GM23338 (cell line): ENCODE results near the gene REXO5.
"Not testable (repeated sequence)": the region's sequence is repeated elsewhere in the genome, so short reads cannot be mapped to it uniquely, and the experiment has no call there.

Source experiments
- CREB1 ChIP-seq: fragments of 250-450 bp; sonication (Bioruptor Pico); IDR thresholded peaks from 2 replicates; pipeline ENCODE4 v1.5.0; 2020; ENCODE audit warnings: low read depth, mild to moderate bottlenecking, moderate library complexity
- ETS1 ChIP-seq: IDR thresholded peaks from 2 replicates; pipeline ENCODE4 v1.6.1; 2016; ENCODE audit warnings: antibody characterized with exemption
- EZH2 ChIP-seq: fragments of 200-600 bp; sonication (generic); IDR thresholded peaks from one replicate; pipeline ENCODE4 v1.8.0; 2017; ENCODE audit warnings: antibody characterized with exemption, mild to moderate bottlenecking, low read depth; ENCODE audit not compliant: unreplicated experiment
- EZH2phosphoT487 ChIP-seq: fragments of 200-600 bp; sonication (generic); IDR thresholded peaks from one replicate; pipeline ENCODE4 v1.8.1; 2018; ENCODE audit warnings: antibody characterized with exemption; ENCODE audit not compliant: unreplicated experiment
- JUNB ChIP-seq: IDR thresholded peaks from one replicate; pipeline ENCODE4 v1.6.1; 2016; ENCODE audit warnings: antibody characterized with exemption; ENCODE audit not compliant: unreplicated experiment
- NANOG ChIP-seq: IDR thresholded peaks from 2 replicates; pipeline ENCODE4 v1.6.1; 2016; ENCODE audit warnings: antibody characterized with exemption, borderline replicate concordance
- POLR2AphosphoS5 ChIP-seq: IDR thresholded peaks from 2 replicates; pipeline ENCODE4 v1.6.1; 2016; ENCODE audit warnings: antibody characterized with exemption, low read depth
- ZNF114 ChIP-seq: fragments of 250-450 bp; sonication (Bioruptor Pico); IDR thresholded peaks from 2 replicates; pipeline ENCODE4 v1.5.0; 2020; ENCODE audit warnings: mild to moderate bottlenecking, moderate library complexity
- ZNF331 ChIP-seq: fragments of 250-450 bp; sonication (Bioruptor Pico); IDR thresholded peaks from 2 replicates; pipeline ENCODE4 v1.5.0; 2020; ENCODE audit warnings: low read depth, mild to moderate bottlenecking, moderate library complexity
- ZNF462 ChIP-seq: fragments of 250-450 bp; sonication (Bioruptor Pico); IDR thresholded peaks from 2 replicates; pipeline ENCODE4 v1.5.0; 2020; ENCODE audit warnings: mild to moderate bottlenecking, moderate library complexity
- TF ChIP-seq, protein P1 (sequence below), 2 experiments: fragments of 200-600 bp in 1 of 2; sonication (generic) in 1 of 2; conservative IDR thresholded peaks; 2 replicates each; pipeline versions ENCODE4 v1.5.1 to v1.6.1; 2016 to 2017; ENCODE audit warnings: antibody characterized with exemption in 2 of 2, low read depth in 2 of 2, mild to moderate bottlenecking in 2 of 2, moderate library complexity in 1 of 2
- TF ChIP-seq, protein P2 (sequence below): IDR thresholded peaks from one replicate; pipeline ENCODE4 v1.6.1; 2018; ENCODE audit warnings: antibody characterized with exemption; ENCODE audit not compliant: unreplicated experiment

- TF ChIP-seq, protein P1, sequence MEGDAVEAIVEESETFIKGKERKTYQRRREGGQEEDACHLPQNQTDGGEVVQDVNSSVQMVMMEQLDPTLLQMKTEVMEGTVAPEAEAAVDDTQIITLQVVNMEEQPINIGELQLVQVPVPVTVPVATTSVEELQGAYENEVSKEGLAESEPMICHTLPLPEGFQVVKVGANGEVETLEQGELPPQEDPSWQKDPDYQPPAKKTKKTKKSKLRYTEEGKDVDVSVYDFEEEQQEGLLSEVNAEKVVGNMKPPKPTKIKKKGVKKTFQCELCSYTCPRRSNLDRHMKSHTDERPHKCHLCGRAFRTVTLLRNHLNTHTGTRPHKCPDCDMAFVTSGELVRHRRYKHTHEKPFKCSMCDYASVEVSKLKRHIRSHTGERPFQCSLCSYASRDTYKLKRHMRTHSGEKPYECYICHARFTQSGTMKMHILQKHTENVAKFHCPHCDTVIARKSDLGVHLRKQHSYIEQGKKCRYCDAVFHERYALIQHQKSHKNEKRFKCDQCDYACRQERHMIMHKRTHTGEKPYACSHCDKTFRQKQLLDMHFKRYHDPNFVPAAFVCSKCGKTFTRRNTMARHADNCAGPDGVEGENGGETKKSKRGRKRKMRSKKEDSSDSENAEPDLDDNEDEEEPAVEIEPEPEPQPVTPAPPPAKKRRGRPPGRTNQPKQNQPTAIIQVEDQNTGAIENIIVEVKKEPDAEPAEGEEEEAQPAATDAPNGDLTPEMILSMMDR (conservative IDR thresholded peaks at IDR 0.05; ENCODE audit: low read depth in 2 of 2), result not testable (repeated sequence)
- TF ChIP-seq JUNB; ETS1; EZH2; POLR2AphosphoS5; CREB1 (CRISPR knock-in tag); EZH2phosphoT487; NANOG; ZNF462 (CRISPR knock-in tag); ZNF114 (CRISPR knock-in tag); ZNF331 (CRISPR knock-in tag): not testable (repeated sequence)
- TF ChIP-seq, protein P2, sequence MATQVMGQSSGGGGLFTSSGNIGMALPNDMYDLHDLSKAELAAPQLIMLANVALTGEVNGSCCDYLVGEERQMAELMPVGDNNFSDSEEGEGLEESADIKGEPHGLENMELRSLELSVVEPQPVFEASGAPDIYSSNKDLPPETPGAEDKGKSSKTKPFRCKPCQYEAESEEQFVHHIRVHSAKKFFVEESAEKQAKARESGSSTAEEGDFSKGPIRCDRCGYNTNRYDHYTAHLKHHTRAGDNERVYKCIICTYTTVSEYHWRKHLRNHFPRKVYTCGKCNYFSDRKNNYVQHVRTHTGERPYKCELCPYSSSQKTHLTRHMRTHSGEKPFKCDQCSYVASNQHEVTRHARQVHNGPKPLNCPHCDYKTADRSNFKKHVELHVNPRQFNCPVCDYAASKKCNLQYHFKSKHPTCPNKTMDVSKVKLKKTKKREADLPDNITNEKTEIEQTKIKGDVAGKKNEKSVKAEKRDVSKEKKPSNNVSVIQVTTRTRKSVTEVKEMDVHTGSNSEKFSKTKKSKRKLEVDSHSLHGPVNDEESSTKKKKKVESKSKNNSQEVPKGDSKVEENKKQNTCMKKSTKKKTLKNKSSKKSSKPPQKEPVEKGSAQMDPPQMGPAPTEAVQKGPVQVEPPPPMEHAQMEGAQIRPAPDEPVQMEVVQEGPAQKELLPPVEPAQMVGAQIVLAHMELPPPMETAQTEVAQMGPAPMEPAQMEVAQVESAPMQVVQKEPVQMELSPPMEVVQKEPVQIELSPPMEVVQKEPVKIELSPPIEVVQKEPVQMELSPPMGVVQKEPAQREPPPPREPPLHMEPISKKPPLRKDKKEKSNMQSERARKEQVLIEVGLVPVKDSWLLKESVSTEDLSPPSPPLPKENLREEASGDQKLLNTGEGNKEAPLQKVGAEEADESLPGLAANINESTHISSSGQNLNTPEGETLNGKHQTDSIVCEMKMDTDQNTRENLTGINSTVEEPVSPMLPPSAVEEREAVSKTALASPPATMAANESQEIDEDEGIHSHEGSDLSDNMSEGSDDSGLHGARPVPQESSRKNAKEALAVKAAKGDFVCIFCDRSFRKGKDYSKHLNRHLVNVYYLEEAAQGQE, result not testable (repeated sequence)
These were observed 54.7 kb downstream of the REXO5 start for GRCh38 chr16:20860995-20861394.
